Measurements from ENCODE around the gene C3orf70.

DNA sequence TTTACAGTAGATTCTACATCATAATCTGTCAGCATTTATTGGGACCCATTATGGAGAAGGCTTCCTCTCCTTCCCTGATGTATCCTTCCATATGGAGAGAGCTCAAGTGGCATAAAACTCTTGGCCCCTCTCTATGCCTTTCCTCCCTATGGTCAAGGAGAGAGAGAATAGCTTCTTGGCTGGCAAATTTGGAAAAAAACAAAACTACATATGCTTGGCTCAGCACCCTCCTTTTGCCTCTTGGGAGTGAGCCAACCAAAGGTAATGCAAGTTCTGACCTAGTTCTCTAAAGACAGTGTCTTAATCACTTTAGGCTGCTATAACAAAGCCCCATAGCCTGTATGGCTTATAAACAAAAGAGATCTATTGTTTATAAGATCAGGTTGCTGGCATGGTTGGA is 37.5 kb downstream of the C3orf70 start:
- TF ChIP-seq, protein P1, sequence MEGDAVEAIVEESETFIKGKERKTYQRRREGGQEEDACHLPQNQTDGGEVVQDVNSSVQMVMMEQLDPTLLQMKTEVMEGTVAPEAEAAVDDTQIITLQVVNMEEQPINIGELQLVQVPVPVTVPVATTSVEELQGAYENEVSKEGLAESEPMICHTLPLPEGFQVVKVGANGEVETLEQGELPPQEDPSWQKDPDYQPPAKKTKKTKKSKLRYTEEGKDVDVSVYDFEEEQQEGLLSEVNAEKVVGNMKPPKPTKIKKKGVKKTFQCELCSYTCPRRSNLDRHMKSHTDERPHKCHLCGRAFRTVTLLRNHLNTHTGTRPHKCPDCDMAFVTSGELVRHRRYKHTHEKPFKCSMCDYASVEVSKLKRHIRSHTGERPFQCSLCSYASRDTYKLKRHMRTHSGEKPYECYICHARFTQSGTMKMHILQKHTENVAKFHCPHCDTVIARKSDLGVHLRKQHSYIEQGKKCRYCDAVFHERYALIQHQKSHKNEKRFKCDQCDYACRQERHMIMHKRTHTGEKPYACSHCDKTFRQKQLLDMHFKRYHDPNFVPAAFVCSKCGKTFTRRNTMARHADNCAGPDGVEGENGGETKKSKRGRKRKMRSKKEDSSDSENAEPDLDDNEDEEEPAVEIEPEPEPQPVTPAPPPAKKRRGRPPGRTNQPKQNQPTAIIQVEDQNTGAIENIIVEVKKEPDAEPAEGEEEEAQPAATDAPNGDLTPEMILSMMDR (IDR thresholded peaks at IDR 0.05), result no peak
- no peak for TF ChIP-seq POLR2A (IDR thresholded peaks at IDR 0.05)
